Motor neuron (in vitro differentiated cells): ENCODE measurements around the gene MCC. TPM values are rescaled to one million over a fixed set of nuclear protein-coding genes. Genes with fewer than 3 reads are reported as not detected.
"Not testable (repeated sequence)": the region's sequence is repeated elsewhere in the genome, so short reads cannot be mapped to it uniquely, and the experiment has no call there.

Experiments
- ATAC-seq, 8 experiments: fragments of 200-7000 bp; cut with Tn5 transposase; replicated peaks in 6 of 8; 2 replicates each; pipeline ENCODE4 v1.8.0; 2021; ENCODE audit warnings: mild to moderate bottlenecking in 8 of 8, moderate library complexity in 8 of 8
- H3K27ac ChIP-seq, 2 donors: fragments of 250-450 bp; sonication (Bioruptor Pico); 2 replicates each; pipeline ENCODE4 v1.9.0; 2021; ENCODE audit warnings: antibody characterized with exemption in 2 of 2, mild to moderate bottlenecking in 2 of 2, moderate library complexity in 1 of 2
- H3K4me1 ChIP-seq, 2 donors: fragments of 250-450 bp; sonication (Bioruptor Pico); replicated peaks in 1 of 2; 2 replicates each; pipeline ENCODE4 v1.6.1; 2021; ENCODE audit warnings: antibody characterized with exemption in 2 of 2, mild to moderate bottlenecking in 2 of 2, moderate library complexity in 1 of 2
- H3K4me3 ChIP-seq, 5 donors: fragments of 250-450 bp; sonication (Bioruptor Pico); 2 replicates each; pipeline ENCODE4 v1.9.0; 2021; ENCODE audit warnings: antibody characterized with exemption in 5 of 5, mild to moderate bottlenecking in 5 of 5, moderate library complexity in 4 of 5
- whole genome bisulfite sequencing, 10 experiments: fragments of 450-650 bp; shearing (Covaris generic); methylation state at CpG; one replicate each; pipeline ENCODE4 v1.0.0; 2022; 5-methylcytosine and 5-hydroxymethylcytosine counted together
- in situ Hi-C, 9 experiments: fragments of 400-800 bp; cut with MboI; loops; one replicate each; pipeline ENCODE4 v1.15.0; 2021; ENCODE audit warnings: low sequenced_read_pairs in 9 of 9, low pct_unique_long_range_greater_than_20kb in 2 of 9; ENCODE audit not compliant: unreplicated experiment in 9 of 9
- total RNA-seq, 8 experiments: library from RNA; unstranded; fragments of 300-600 nt; gene quantifications; 2 replicates each; pipeline versions ENCODE4 v1.2.3 to v1.2.4, GENCODE V29; 2022

MCC gene
- total RNA-seq, 8 experiments from 2014 or later = 6.7 to 66.0 (median 12.2) TPM

GRCh38 chr5:113487416-113487780 lies 855 bp downstream of the MCC start:
- in situ Hi-C loops = no loop called here
- Histone ChIP-seq H3K27ac (no peak overlapping the region), H3K4me3 (peak overlapping the region; percentile 48 to 66 (median 51)), H3K4me1 (peaks cover 0 to 4% of the 10 kb centered on the region in 2 donors)
- peak; percentile 2 to 19 (median 5) for ATAC-seq
- WGBS, 10 experiments = 0 to 2% (median 0%) methylated on average over 2 to 13 of the region's 18 CpGs; no CpG with 5 or more reads in 3 of the 10 experiments

- 45 to 100% (median 71%) methylated on average over 1 to 5 of the region's 5 CpGs for WGBS, 10 experiments
- no peak for ATAC-seq
Measured at GRCh38 chr5:113480243-113480642, 8.0 kb downstream of the MCC start.

GRCh38 chr5:113478691-113479090 lies 9.6 kb downstream of the MCC start:
- ATAC-seq = no peak

More at GRCh38 chr5:113480243-113480642, 8.0 kb downstream of the MCC start:
- H3K4me1 ChIP-seq = no peaks in the 10 kb centered on the region
- in situ Hi-C loops = no loop called here
- H3K4me3 ChIP-seq = no peak overlapping the region
- no peak overlapping the region for H3K27ac ChIP-seq

GRCh38 chr5:113474100-113474728 lies 14.0 kb downstream of the MCC start:
- no peak for ATAC-seq
- WGBS, 10 experiments = 22 to 63% (median 48%) methylated on average over 2 to 5 of the region's 5 CpGs; no CpG with 5 or more reads in 4 of the 10 experiments
- Histone ChIP-seq H3K4me1 (no peaks in the 10 kb centered on the region), H3K27ac (no peak overlapping the region), H3K4me3 (no peak overlapping the region)
- in situ Hi-C loops = no loop called here

More at GRCh38 chr5:113478691-113479090, 9.6 kb downstream of the MCC start:
- 58 to 100% (median 87%) methylated on average over 2 to 3 of the region's 3 CpGs; no CpG with 5 or more reads in 2 of the 10 experiments for WGBS, 10 experiments
- Histone ChIP-seq H3K27ac (no peak overlapping the region), H3K4me1 (no peaks in the 10 kb centered on the region), H3K4me3 (no peak overlapping the region)
- in situ Hi-C loops = no loop called here

- ATAC-seq = no peak
- in situ Hi-C loops = no loop called here
- Histone ChIP-seq H3K27ac (no peak overlapping the region), H3K4me3 (no peak overlapping the region), H3K4me1 (no peaks in the 10 kb centered on the region)
Measured at GRCh38 chr5:113463032-113463431, 25.2 kb downstream of the MCC start.

- WGBS, 10 experiments = 100% methylated on average over 2 of the region's 21 CpGs; no CpG with 5 or more reads in 9 of the 10 experiments
- H3K4me1 ChIP-seq, H3K4me3 ChIP-seq, in situ Hi-C loops, ATAC-seq, H3K27ac ChIP-seq: not testable (repeated sequence)
Measured at GRCh38 chr5:113457106-113457505, 31.1 kb downstream of the MCC start.

GRCh38 chr5:113452941-113453340 lies 35.3 kb downstream of the MCC start:
- no peak for ATAC-seq
- Histone ChIP-seq H3K4me3 (no peak overlapping the region), H3K27ac (no peak overlapping the region), H3K4me1 (no peaks in the 10 kb centered on the region)
- WGBS, 10 experiments = 73 to 100% (median 91%) methylated on average over 1 to 6 of the region's 6 CpGs; no CpG with 5 or more reads in 2 of the 10 experiments
- in situ Hi-C loops = no loop called here

GRCh38 chr5:113451797-113452196 lies 36.5 kb downstream of the MCC start:
- in situ Hi-C loops = no loop called here
- no peak for ATAC-seq
- no peak overlapping the region for H3K4me3 ChIP-seq
- no peaks in the 10 kb centered on the region for H3K4me1 ChIP-seq
- WGBS, 10 experiments = 20 to 100% (median 92%) methylated on average over 1 to 2 of the region's 2 CpGs; no CpG with 5 or more reads in 5 of the 10 experiments
- no peak overlapping the region for H3K27ac ChIP-seq

GRCh38 chr5:113450929-113451328 lies 37.3 kb downstream of the MCC start:
- 0 to 78% (median 45%) methylated on average over 1 to 2 of the region's 2 CpGs; no CpG with 5 or more reads in 2 of the 10 experiments for WGBS, 10 experiments
- Histone ChIP-seq H3K27ac (no peak overlapping the region), H3K4me3 (no peak overlapping the region), H3K4me1 (no peaks in the 10 kb centered on the region)
- in situ Hi-C loops = no loop called here
- peak in 2 of 8 experiments; percentile 24 to 56 for ATAC-seq

- Histone ChIP-seq H3K4me1 (no peaks in the 10 kb centered on the region), H3K27ac (no peak overlapping the region), H3K4me3 (no peak overlapping the region)
- in situ Hi-C loops = no loop called here
- WGBS, 10 experiments = 33 to 100% (median 67%) methylated on average over 1 to 2 of the region's 2 CpGs; no CpG with 5 or more reads in 2 of the 10 experiments
- ATAC-seq = no peak
Measured at GRCh38 chr5:113450462-113450861, 37.8 kb downstream of the MCC start.

GRCh38 chr5:113448252-113448651 lies 40.0 kb downstream of the MCC start:
- in situ Hi-C loops = no loop called here
- Histone ChIP-seq H3K4me3 (no peak overlapping the region), H3K27ac (no peak overlapping the region), H3K4me1 (no peaks in the 10 kb centered on the region)
- no peak for ATAC-seq
- 11 to 100% (median 81%) methylated on average over 2 to 3 of the region's 3 CpGs; no CpG with 5 or more reads in 2 of the 10 experiments for WGBS, 10 experiments

- 36 to 100% (median 66%) methylated on average over 1 to 4 of the region's 4 CpGs for WGBS, 10 experiments
- peak; percentile 32 to 89 (median 54) for ATAC-seq
- Histone ChIP-seq H3K4me1 (no peaks in the 10 kb centered on the region), H3K4me3 (no peak overlapping the region), H3K27ac (no peak overlapping the region)
- in situ Hi-C loops = no loop called here
Measured at GRCh38 chr5:113447498-113448050, 40.7 kb downstream of the MCC start.

- WGBS, 10 experiments = 18 to 100% (median 90%) methylated on average over 1 to 2 of the region's 2 CpGs; no CpG with 5 or more reads in 1 of the 10 experiments
Measured at GRCh38 chr5:113446358-113446927, 41.8 kb downstream of the MCC start.

More at GRCh38 chr5:113446358-113446927, 41.8 kb downstream of the MCC start:
- H3K4me3 ChIP-seq = no peak overlapping the region
- no peaks in the 10 kb centered on the region for H3K4me1 ChIP-seq
- in situ Hi-C loops = no loop called here
- ATAC-seq = no peak
- no peak overlapping the region for H3K27ac ChIP-seq
